A673 (cell line): ENCODE measurements around the gene VWA1. TPM values are rescaled to one million over a fixed set of nuclear protein-coding genes. Genes with fewer than 3 reads are reported as not detected.
"Not testable (repeated sequence)": the region's sequence is repeated elsewhere in the genome, so short reads cannot be mapped to it uniquely, and the experiment has no call there.

Experiments
- BruUV-seq: library from RNA; stranded (reverse); fragments of 400-500 nt; replicated peaks from 2 replicates; lab custom pipeline; 2021; lab: Mats Ljungman, UMichigan
- CTCF ChIA-PET: fragments of 300-600 bp; sonication (Branson Sonifier 250); formaldehyde crosslinking; loops from one replicate; lab custom pipeline; 2022; ENCODE audit warnings: antibody characterized with exemption; lab: Charles Lee
- POLR2A ChIA-PET: fragments of 300-600 bp; sonication (Branson Sonifier 250); formaldehyde crosslinking; loops from one replicate; lab custom pipeline; 2022; ENCODE audit warnings: antibody characterized with exemption; ENCODE audit not compliant: low non-redundant PET; lab: Charles Lee
- DNase-seq: peaks from one replicate; pipeline ENCODE4 v3.0.0-alpha.2; 2015; ENCODE audit warnings: low spot score
- H3K27ac ChIP-seq: fragments of 200-600 bp; sonication (generic); 2 replicates; pipeline ENCODE4 v1.5.1; 2016; ENCODE audit warnings: mixed run types, low read depth, mild to moderate bottlenecking, mixed read lengths, antibody characterized with exemption, low read length; ENCODE audit not compliant: poor library complexity, severe bottlenecking
- H3K27me3 ChIP-seq: fragments of 200-600 bp; sonication (generic); replicated peaks from 2 replicates; pipeline ENCODE4 v1.6.1; 2017; ENCODE audit warnings: mixed run types, low read depth, mild to moderate bottlenecking, mixed read lengths, antibody characterized with exemption, low read length; ENCODE audit not compliant: insufficient read depth, poor library complexity
- H3K36me3 ChIP-seq: fragments of 200-600 bp; sonication (generic); 2 replicates; pipeline ENCODE4 v1.6.1; 2016; ENCODE audit warnings: mixed run types, mild to moderate bottlenecking, mixed read lengths, antibody characterized with exemption, low read length; ENCODE audit not compliant: insufficient read depth, poor library complexity, severe bottlenecking
- H3K4me1 ChIP-seq: fragments of 200-600 bp; sonication (generic); 2 replicates; pipeline ENCODE4 v1.6.1; 2017; ENCODE audit warnings: mixed run types, mild to moderate bottlenecking, mixed read lengths, antibody characterized with exemption, low read length; ENCODE audit not compliant: insufficient read depth, poor library complexity, severe bottlenecking
- H3K4me3 ChIP-seq: fragments of 200-600 bp; sonication (generic); 2 replicates; pipeline ENCODE4 v1.5.1; 2016; ENCODE audit warnings: low read depth, mixed run types, mild to moderate bottlenecking, mixed read lengths, low read length; ENCODE audit not compliant: poor library complexity, severe bottlenecking
- H3K9me3 ChIP-seq: fragments of 200-600 bp; sonication (generic); 2 replicates; pipeline ENCODE4 v1.6.1; 2016; ENCODE audit warnings: mixed run types, low read depth, mild to moderate bottlenecking, mixed read lengths, antibody characterized with exemption, low read length; ENCODE audit not compliant: poor library complexity, severe bottlenecking
- CTCF ChIP-seq: fragments of 300-800, 200-600 bp; sonication (generic); conservative IDR thresholded peaks from 2 replicates; pipeline ENCODE4 v1.5.1; 2017; ENCODE audit warnings: low read depth, mild to moderate bottlenecking, antibody characterized with exemption, low read length, moderate library complexity, mixed read lengths
- EZH2 ChIP-seq: fragments of 200-600 bp; sonication (generic); IDR thresholded peaks from 2 replicates; pipeline ENCODE4 v1.6.1; 2017; ENCODE audit warnings: borderline replicate concordance, low read depth, mild to moderate bottlenecking, mixed read lengths, antibody characterized with exemption, low read length; ENCODE audit not compliant: poor library complexity, severe bottlenecking
- intact Hi-C: fragments of 100-400 bp; cut with micrococcal nuclease; formaldehyde crosslinking; loops from one replicate; pipeline ENCODE4 v1.10.0; 2022; ENCODE audit not compliant: unreplicated experiment
- total RNA-seq: library from RNA; stranded (reverse); gene quantifications from 2 replicates; pipeline ENCODE4 v1.2.3, GENCODE V29; 2021

The VWA1 gene
- total RNA-seq, 1 experiment from 2014 or later: 0.92 TPM

GRCh38 chr1:1462318-1462966 is 27.0 kb downstream of the VWA1 start:
- ChIA-PET CTCF (no interaction called here), POLR2A (no interaction called here)
- Histone ChIP-seq H3K4me3 (no peak overlapping the region), H3K4me1 (no peaks in the 10 kb centered on the region), H3K36me3 (no peaks in the 10 kb centered on the region), H3K27me3 (no peaks in the 10 kb centered on the region), H3K9me3 (no peaks in the 10 kb centered on the region), H3K27ac (no peak overlapping the region)
- intact Hi-C loops: no loop called here
- no TSS peak for BruUV-seq
- TF ChIP-seq CTCF: no peak
- TF ChIP-seq EZH2: no peak
- no peak for DNase-seq

DNA sequence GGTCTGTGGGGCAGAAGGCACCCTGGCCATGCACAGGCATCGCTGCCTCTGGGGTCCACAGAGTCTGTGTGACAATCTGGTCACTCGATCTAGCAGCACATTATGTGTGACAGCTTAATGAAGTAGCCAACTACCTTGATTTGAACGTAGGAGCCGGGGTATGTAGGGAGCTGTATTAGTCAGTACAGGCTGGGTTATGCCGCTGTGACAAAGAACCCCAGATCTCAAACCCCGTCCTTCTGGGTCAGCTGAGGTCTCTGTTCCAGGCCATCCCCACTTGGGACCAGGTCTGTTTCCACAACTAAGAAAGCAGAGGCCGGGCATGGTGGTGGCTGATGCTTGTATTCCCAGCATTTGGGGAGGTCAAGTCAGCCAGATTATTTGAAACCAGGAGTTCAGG is 27.8 kb downstream of the VWA1 start:
- Histone ChIP-seq H3K27me3 (no peaks in the 10 kb centered on the region), H3K9me3 (no peaks in the 10 kb centered on the region), H3K4me1 (no peaks in the 10 kb centered on the region), H3K4me3 (no peak overlapping the region), H3K36me3 (no peaks in the 10 kb centered on the region), H3K27ac (no peak overlapping the region)
- POLR2A ChIA-PET: no interaction called here
- CTCF ChIA-PET: no interaction called here
- DNase-seq: no peak
- intact Hi-C loops: no loop called here
- BruUV-seq: no TSS peak
- TF ChIP-seq CTCF (no peak), EZH2 (no peak)

GRCh38 chr1:1468196-1468985 is 32.9 kb downstream of the VWA1 start:
- H3K4me1 ChIP-seq, POLR2A ChIA-PET, intact Hi-C loops, H3K9me3 ChIP-seq, H3K27ac ChIP-seq, H3K4me3 ChIP-seq, CTCF ChIA-PET, H3K27me3 ChIP-seq, DNase-seq, H3K36me3 ChIP-seq, BruUV-seq: not testable (repeated sequence)
